ENCODE data around the gene FBXW10.
"Not testable (repeated sequence)": the region's sequence is repeated elsewhere in the genome, so short reads cannot be mapped to it uniquely, and the experiment has no call there.

DNA sequence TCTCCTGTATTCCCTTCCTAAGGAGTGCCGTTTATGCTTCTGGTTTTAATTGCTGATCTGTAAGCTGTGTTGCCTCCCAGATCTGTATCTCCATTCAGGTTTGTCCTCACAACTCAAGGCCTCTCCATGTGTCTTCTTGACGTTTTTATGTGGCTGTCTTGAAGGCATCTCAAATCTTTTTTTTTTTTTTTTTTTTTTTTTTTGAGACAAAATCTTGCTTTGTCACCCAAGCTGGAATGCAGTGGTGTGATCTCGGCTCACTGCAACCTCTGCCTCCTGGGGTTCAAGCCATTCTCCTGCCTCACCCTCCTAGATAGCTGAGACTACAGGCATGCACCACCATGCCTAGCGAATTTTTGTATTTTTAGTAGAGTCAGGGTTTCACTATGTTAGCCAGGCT lies 51.0 kb downstream of the FBXW10 start:
- not testable (repeated sequence) for TF ChIP-seq GABPA (IDR thresholded peaks at IDR 0.05; ENCODE audit: low read depth); POLR2AphosphoS5 (IDR thresholded peaks at IDR 0.05; ENCODE audit: low read depth); SPI1 (IDR thresholded peaks at IDR 0.05; ENCODE audit: borderline replicate concordance, low read depth)
- TF ChIP-seq, protein P1, sequence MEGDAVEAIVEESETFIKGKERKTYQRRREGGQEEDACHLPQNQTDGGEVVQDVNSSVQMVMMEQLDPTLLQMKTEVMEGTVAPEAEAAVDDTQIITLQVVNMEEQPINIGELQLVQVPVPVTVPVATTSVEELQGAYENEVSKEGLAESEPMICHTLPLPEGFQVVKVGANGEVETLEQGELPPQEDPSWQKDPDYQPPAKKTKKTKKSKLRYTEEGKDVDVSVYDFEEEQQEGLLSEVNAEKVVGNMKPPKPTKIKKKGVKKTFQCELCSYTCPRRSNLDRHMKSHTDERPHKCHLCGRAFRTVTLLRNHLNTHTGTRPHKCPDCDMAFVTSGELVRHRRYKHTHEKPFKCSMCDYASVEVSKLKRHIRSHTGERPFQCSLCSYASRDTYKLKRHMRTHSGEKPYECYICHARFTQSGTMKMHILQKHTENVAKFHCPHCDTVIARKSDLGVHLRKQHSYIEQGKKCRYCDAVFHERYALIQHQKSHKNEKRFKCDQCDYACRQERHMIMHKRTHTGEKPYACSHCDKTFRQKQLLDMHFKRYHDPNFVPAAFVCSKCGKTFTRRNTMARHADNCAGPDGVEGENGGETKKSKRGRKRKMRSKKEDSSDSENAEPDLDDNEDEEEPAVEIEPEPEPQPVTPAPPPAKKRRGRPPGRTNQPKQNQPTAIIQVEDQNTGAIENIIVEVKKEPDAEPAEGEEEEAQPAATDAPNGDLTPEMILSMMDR (IDR thresholded peaks at IDR 0.05; ENCODE audit: insufficient read depth, low read length), result not testable (repeated sequence)

All from HL-60 (cell line).